IMR-90 (cell line): ENCODE measurements around the gene PPM1F. TPM values are rescaled to one million over a fixed set of nuclear protein-coding genes. Genes with fewer than 3 reads are reported as not detected.

Experiments
- ATAC-seq: fragments of 200-7000 bp; cut with Tn5 transposase; 2 replicates; pipeline ENCODE4 v1.9.1; 2020; ENCODE audit warnings: low read depth, mild to moderate bottlenecking, moderate library complexity
- BruUV-seq: library from RNA; stranded (reverse); fragments of 400-500 nt; replicated peaks from 2 replicates; lab custom pipeline; 2021; lab: Mats Ljungman, UMichigan
- CTCF ChIA-PET: fragments of 300-600 bp; formaldehyde crosslinking; extraction: SDS; loops from one replicate; lab custom pipeline; 2021; ENCODE audit warnings: antibody characterized with exemption; lab: Yijun Ruan, JAX
- POLR2A ChIA-PET: fragments of 300-600 bp; sonication (Branson Sonifier 250); formaldehyde crosslinking; loops from one replicate; lab custom pipeline; 2022; ENCODE audit warnings: antibody characterized with exemption; ENCODE audit not compliant: unreplicated experiment; lab: Charles Lee
- DNase-seq: peaks from one replicate; pipeline ENCODE4 v3.0.0; 2013
- H2AFZ ChIP-seq: replicated peaks from 2 replicates; pipeline ENCODE3; 2013; ENCODE audit warnings: low read length, mild to moderate bottlenecking; ENCODE audit not compliant: poor library complexity
- H2AK5ac ChIP-seq: 2 replicates; pipeline ENCODE4 v1.6.1; 2013; ENCODE audit warnings: low read depth, low read length, inconsistent platforms
- H2AK9ac ChIP-seq: replicated peaks from 2 replicates; pipeline ENCODE3; 2013; ENCODE audit warnings: mild to moderate bottlenecking, low read depth, low read length, moderate library complexity; ENCODE audit not compliant: poor library complexity
- H2BK120ac ChIP-seq: 2 replicates; pipeline ENCODE4 v1.6.1; 2013; ENCODE audit warnings: low read depth, low read length, inconsistent platforms
- H2BK15ac ChIP-seq: 3 replicates; pipeline ENCODE4 v1.6.1; 2013; ENCODE audit warnings: low read depth, low read length, inconsistent platforms
- H2BK20ac ChIP-seq: 2 replicates; pipeline ENCODE4 v1.6.1; 2013; ENCODE audit warnings: low read depth, mild to moderate bottlenecking, inconsistent platforms, low read length, moderate library complexity
- H2BK5ac ChIP-seq: 2 replicates; pipeline ENCODE4 v1.6.1; 2013; ENCODE audit warnings: mild to moderate bottlenecking, low read depth, low read length, inconsistent platforms; ENCODE audit not compliant: poor library complexity, severe bottlenecking
- H3K14ac ChIP-seq: replicated peaks from 2 replicates; pipeline ENCODE4 v1.6.1; 2013; ENCODE audit warnings: low read depth, low read length, inconsistent platforms
- H3K18ac ChIP-seq: 2 replicates; pipeline ENCODE4 v1.6.1; 2013; ENCODE audit warnings: low read depth, low read length, control low read depth
- H3K23ac ChIP-seq: 2 replicates; pipeline ENCODE4 v1.6.1; 2013; ENCODE audit warnings: low read depth, low read length, inconsistent platforms
- H3K27ac ChIP-seq: 2 replicates; pipeline ENCODE4 v1.5.1; 2013; ENCODE audit warnings: mild to moderate bottlenecking, control low read depth, low read length; ENCODE audit not compliant: insufficient read depth
- H3K27me3 ChIP-seq: 2 replicates; pipeline ENCODE4 v1.6.1; 2013; ENCODE audit warnings: low read length; ENCODE audit not compliant: control insufficient read depth, insufficient read depth
- H3K36me3 ChIP-seq: 2 replicates; pipeline ENCODE4 v1.6.1; 2013; ENCODE audit warnings: low read length, mixed read lengths; ENCODE audit not compliant: control insufficient read depth, insufficient read depth
- H3K4ac ChIP-seq: 2 replicates; pipeline ENCODE4 v1.6.1; 2013; ENCODE audit warnings: low read depth, low read length, inconsistent platforms
- H3K4me1 ChIP-seq: 2 replicates; pipeline ENCODE4 v1.6.1; 2013; ENCODE audit warnings: low read length, mixed read lengths; ENCODE audit not compliant: control insufficient read depth, insufficient read depth
- H3K4me2 ChIP-seq: 2 replicates; pipeline ENCODE4 v1.6.1; 2013; ENCODE audit warnings: low read depth, mild to moderate bottlenecking, control low read depth, low read length, moderate library complexity
- H3K4me3 ChIP-seq: 2 replicates; pipeline ENCODE4 v1.5.1; 2013; ENCODE audit warnings: low read depth, mild to moderate bottlenecking, control low read depth, low read length, moderate library complexity; ENCODE audit not compliant: insufficient read depth
- H3K56ac ChIP-seq: 2 replicates; pipeline ENCODE4 v1.6.1; 2013; ENCODE audit warnings: low read length, inconsistent platforms; ENCODE audit not compliant: insufficient read depth; ENCODE audit errors: extremely low read depth
- H3K79me1 ChIP-seq, 2 experiments: 2 replicates each; pipeline ENCODE4 v1.6.1; 2013; ENCODE audit warnings: low read length in 2 of 2, inconsistent platforms in 1 of 2, low read depth in 1 of 2
- H3K9ac ChIP-seq: 2 replicates; pipeline ENCODE4 v1.6.1; 2013; ENCODE audit warnings: low read depth, low read length, control low read depth
- H3K9me1 ChIP-seq: 2 replicates; pipeline ENCODE4 v1.6.1; 2013; ENCODE audit warnings: low read length, inconsistent platforms; ENCODE audit not compliant: insufficient read depth
- H3K9me3 ChIP-seq: 2 replicates; pipeline ENCODE4 v1.6.1; 2013; ENCODE audit warnings: low read length; ENCODE audit not compliant: control insufficient read depth, insufficient read depth
- H4K20me1 ChIP-seq: 2 replicates; pipeline ENCODE4 v1.6.1; 2013; ENCODE audit warnings: low read length, inconsistent platforms; ENCODE audit not compliant: insufficient read depth
- H4K5ac ChIP-seq: 2 replicates; pipeline ENCODE4 v1.6.1; 2013; ENCODE audit warnings: mild to moderate bottlenecking, low read depth, low read length, control low read depth
- H4K8ac ChIP-seq, 2 experiments: 2 replicates each; pipeline ENCODE4 v1.6.1; 2013; ENCODE audit warnings: low read depth in 2 of 2, low read length in 2 of 2, control low read depth in 1 of 2, inconsistent platforms in 1 of 2
- H4K91ac ChIP-seq: 2 replicates; pipeline ENCODE4 v1.6.1; 2013; ENCODE audit warnings: low read depth, low read length, inconsistent platforms; ENCODE audit not compliant: insufficient read depth
- BHLHE40 ChIP-seq: fragments of 150-350 bp; IDR thresholded peaks from 2 replicates; pipeline ENCODE4 v1.6.1; 2016; ENCODE audit warnings: mild to moderate bottlenecking, low read depth, low read length
- CTCF ChIP-seq: conservative IDR thresholded peaks from 2 replicates; pipeline ENCODE4 v1.5.1; 2012; ENCODE audit warnings: mild to moderate bottlenecking, low read depth, low read length, improper control_type of control experiment
- MAZ ChIP-seq: IDR thresholded peaks from 2 replicates; pipeline ENCODE4 v1.6.1; 2012; ENCODE audit warnings: low read depth, mild to moderate bottlenecking, low read length, improper control_type of control experiment, moderate library complexity, borderline replicate concordance
- WGBS, 2 experiments: methylation state at CpG; one replicate each; pipeline versions ENCODE4 v1.1.5 to v1.1.7; 2013; ENCODE audit warnings: missing lambda C conversion rate in 2 of 2; ENCODE audit not compliant: insufficient read length in 1 of 2; ENCODE audit errors: extremely low coverage in 2 of 2; 5-methylcytosine and 5-hydroxymethylcytosine counted together
- dilution Hi-C: fragments of 300-500 bp; cut with HindIII; formaldehyde crosslinking; loops from one replicate; pipeline ENCODE4 v1.14.3; 2018; ENCODE audit warnings: low sequenced_read_pairs; ENCODE audit not compliant: unreplicated experiment
- in situ Hi-C: fragments of 300-500 bp; cut with MboI; formaldehyde crosslinking; loops from 3 replicates; pipeline ENCODE4 v1.14.3; 2019; ENCODE audit warnings: low sequenced_read_pairs, inconsistent platforms, mixed read lengths
- intact Hi-C: fragments of 100-400 bp; cut with micrococcal nuclease; formaldehyde crosslinking; loops from 2 replicates; pipeline ENCODE4 v1.10.0; 2022
- polyA plus RNA-seq, 3 experiments: library from polyadenylated mRNA; depleted of rRNA; stranded (reverse); fragments of >200 nt; gene quantifications; 2 replicates each; pipeline ENCODE4 v1.2.3, GENCODE V29; 2012; ENCODE audit warnings: low replicate concordance in 1 of 3
- total RNA-seq: library from RNA; depleted of rRNA; stranded (reverse); fragments of >200 nt; gene quantifications from 2 replicates; pipeline ENCODE4 v1.2.3, GENCODE V29; 2012

The PPM1F gene
- total and polyA plus RNA-seq, 2 of the 4 experiments (the other 2 are of a cell fraction) = 20.8 to 30.3 TPM

- H2BK5ac ChIP-seq = no peak overlapping the region
- 97% methylated on average over 10 of the region's 15 CpGs; no CpG with 5 or more reads in 1 of the 2 experiments for WGBS, 2 experiments
- CTCF ChIA-PET = no interaction called here
Measured at GRCh38 chr22:21964234-21964633, 11.6 kb upstream of the PPM1F start.

More at GRCh38 chr22:21964234-21964633, 11.6 kb upstream of the PPM1F start:
- H3K4me2 ChIP-seq = no peak overlapping the region
- intact Hi-C loops (no loop called here), in situ Hi-C loops (no loop called here), dilution Hi-C loops (no loop called here)
- H3K36me3 ChIP-seq = peaks cover 83% of the 10 kb centered on the region
- H3K4me1 ChIP-seq = no peaks in the 10 kb centered on the region
- H3K14ac ChIP-seq = no peak overlapping the region
- H4K20me1 ChIP-seq = no peaks in the 10 kb centered on the region; the same call in 1 of the 2 replicates
- H2BK20ac ChIP-seq = no peak overlapping the region
- no peaks in the 10 kb centered on the region for H3K9me3 ChIP-seq
- 0 out of 4 replicates have a peak, but pooled peaks cover 0 to 2% of the 10 kb centered on the region in 2 experiments for H3K79me1 ChIP-seq
- H3K4ac ChIP-seq = no peak overlapping the region
- DNase-seq (no peak), ATAC-seq (no peak)
- H4K8ac ChIP-seq = no peak overlapping the region
- H3K27me3 ChIP-seq = no peaks in the 10 kb centered on the region
- no peak overlapping the region for H3K27ac ChIP-seq
- no peak overlapping the region for H2BK120ac ChIP-seq
- no peak overlapping the region for H4K5ac ChIP-seq
- H3K9me1 ChIP-seq = no peaks in the 10 kb centered on the region
- H4K91ac ChIP-seq = no peak overlapping the region
- no peak overlapping the region for H2AK5ac ChIP-seq
- H2BK15ac ChIP-seq = no peak overlapping the region
- H3K4me3 ChIP-seq = no peak overlapping the region
- BruUV-seq = no TSS peak
- no peak overlapping the region for H3K18ac ChIP-seq
- no peak overlapping the region for H2AFZ ChIP-seq
- H3K9ac ChIP-seq = no peak overlapping the region
- POLR2A ChIA-PET = no interaction called here
- H3K56ac ChIP-seq = no peak overlapping the region
- TF ChIP-seq BHLHE40 (no peak), MAZ (no peak), CTCF (no peak)
- H2AK9ac ChIP-seq = no peak overlapping the region
- H3K23ac ChIP-seq = no peak overlapping the region
